Hindlimb muscle (tissue), 1 donor: ENCODE data around the gene TEX52. TPM values are rescaled to one million over a fixed set of nuclear protein-coding genes. Genes with fewer than 3 reads are reported as not detected.
"Not testable (repeated sequence)": the region's sequence is repeated elsewhere in the genome, so short reads cannot be mapped to it uniquely, and the experiment has no call there.

Source experiments
- DNase-seq: peaks from one replicate; pipeline ENCODE4 v3.0.0-alpha.2; 2013
- polyA plus RNA-seq: library from polyadenylated mRNA; unstranded; fragments of 120-200 nt; gene quantifications from one replicate; pipeline ENCODE4 v1.2.1, GENCODE V29; 2013; ENCODE audit not compliant: insufficient read length

The TEX52 gene
- polyA plus RNA-seq, 1 donor = 0.79 TPM

DNA sequence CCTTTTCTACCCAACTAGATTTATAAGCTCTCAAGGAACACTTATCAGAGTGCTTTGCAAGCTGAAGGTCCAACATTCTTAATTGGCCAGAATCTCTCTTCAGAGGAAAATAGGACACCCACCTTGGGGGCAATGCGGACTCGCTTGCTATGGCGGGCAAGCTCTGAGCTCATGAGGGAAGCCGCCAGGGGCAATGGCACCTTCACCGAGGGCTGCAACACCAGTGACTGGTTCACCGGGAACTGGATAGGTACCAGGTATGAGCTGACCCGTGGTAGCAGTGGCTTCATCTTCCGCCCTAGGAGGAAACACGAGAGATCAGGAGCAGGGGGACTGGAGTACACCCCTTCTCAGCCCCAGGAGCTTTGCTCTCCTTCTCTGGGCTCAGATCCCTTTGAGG is 7.4 kb upstream of the TEX52 start:
- no peak for DNase-seq

DNA sequence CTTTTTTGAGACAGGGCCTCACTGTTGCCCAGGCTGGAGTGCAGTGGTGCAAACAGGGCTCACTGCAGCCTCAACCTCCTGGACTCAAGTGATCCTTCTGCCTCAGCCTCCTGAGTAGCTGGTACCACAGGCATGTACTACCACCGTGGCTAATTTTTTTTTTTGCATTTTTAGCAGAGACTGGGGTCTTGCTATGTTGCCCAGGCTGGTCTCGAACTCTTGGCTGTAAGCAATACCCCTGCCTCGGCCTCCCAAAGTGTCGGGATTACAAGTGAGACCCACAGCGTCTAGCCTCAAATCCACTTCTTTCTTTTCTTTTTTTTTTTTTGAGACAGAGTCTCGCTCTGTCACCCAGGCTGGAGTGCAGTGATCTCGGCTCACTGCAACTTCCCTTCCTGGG is 6.6 kb upstream of the TEX52 start:
- not testable (repeated sequence) for DNase-seq

DNA sequence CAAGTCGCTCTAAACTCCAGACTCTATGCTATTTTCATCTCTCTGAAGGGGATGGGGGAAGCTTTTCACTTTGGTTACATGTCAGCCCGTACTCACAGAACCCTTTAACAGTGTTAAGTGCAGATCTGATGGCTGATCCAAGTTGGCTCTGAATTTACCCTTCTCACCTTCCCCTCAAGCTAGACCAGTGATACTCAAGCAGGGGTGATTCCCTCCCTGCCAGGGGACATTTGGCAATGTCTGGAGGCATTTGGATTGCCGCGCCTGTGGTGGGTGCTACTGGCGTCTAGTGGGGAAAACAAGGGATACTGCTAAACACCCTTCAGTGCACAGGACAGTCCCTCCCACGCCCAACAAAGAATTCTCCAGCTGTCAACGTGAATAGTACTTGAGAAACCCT is 6.0 kb upstream of the TEX52 start:
- DNase-seq = no peak

DNA sequence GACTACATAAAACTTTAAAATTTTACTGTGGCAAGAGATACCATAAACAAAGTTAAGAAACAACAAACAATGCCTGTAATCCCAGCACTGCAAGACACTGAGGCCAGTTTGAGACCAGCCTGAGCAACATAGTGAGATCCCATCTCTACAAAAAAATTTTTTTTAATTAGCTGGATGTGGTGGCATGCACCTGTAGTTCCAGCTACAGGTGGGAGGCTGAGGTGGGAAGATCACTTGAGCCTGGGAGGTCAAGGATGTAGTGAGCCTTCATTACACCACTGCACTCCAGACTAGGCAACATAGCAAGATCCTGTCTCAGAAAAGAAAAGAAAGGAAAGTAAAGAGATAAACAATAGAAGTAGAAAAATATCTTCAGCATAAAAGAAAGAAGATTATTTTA is 3.3 kb upstream of the TEX52 start:
- no peak for DNase-seq

DNA sequence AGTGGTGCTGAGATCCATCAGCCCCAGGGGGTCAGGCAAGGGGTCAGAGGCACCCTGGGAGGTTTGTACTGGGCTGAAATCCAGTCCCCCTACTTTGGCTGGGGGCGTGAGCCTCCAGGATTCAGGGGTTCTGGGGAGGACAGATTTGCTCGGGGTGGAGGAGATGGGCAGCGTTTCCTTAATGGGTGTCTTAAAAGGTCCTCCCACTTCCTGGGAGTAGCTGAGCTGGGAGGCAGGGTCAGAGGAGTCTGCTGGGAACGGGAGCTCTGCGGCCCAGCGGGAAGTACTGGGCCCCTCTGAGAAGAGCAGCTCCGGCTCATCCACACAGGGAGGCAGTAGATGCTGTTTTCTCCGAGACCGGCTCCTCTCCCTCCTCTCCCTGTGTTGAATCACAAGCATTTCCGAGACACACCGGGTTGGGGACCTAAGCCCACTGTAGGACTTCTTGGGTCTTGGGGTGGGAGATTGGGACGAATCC is 2.1 kb upstream of the TEX52 start:
- DNase-seq = no peak

DNA sequence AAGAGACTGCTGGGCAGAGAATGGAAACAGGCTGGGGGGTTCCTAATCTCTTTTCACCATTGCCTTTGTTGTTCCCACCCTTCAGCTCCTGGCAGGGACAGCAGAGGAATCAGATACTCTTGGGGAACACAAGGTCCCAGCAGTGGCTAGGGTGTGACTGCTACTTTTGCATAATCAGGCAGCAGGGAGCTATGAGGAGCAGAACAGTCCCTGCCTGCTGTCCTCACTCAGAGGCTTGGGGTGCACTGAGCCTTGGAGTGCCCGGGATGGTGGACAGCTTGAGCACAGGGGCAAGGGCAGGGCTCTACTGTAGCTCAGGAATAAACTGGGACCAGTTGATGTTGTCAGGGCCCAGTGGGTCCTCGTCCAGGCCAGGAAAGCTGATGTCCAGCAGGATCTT is 1.5 kb upstream of the TEX52 start:
- DNase-seq = no peak

DNA sequence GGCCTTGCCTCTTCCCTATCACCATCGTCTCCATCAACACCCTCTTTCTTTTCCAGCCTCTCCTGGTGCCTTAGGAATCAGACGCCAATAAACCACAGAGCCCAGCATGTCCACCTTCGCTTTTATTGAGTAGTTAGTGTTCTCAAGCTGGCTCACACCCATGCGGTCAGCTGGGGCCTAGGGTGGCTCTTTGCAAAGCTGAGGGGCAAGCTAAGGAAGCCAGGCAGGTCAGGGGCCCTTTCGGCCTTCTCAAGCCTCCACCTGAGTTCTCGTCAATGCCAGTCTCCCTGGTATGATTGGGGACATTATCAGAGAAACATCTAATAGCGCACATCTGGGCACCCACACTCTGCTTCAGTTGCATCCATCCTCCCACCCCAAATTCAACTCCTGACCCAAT is 737 bp upstream of the TEX52 start:
- no peak for DNase-seq

DNA sequence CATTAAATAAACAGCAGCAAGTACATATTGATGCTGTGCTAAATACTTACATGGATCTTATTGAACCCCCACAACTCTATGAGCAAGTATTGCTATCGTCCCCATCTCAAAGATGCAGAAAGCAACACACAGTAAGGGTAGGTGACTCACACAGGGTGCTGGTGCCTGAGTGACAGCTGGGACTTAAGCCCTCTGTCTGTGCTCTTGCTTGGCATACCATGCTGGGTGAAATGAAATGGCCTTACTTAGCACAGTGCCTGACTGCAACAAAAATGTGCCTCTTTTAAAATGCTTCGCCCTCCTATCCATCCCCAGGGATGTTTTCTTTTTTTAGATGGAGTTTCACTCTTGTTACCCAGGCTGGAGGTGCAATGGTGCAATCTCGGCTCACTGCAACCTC is 788 bp downstream of the TEX52 start:
- no peak for DNase-seq

DNA sequence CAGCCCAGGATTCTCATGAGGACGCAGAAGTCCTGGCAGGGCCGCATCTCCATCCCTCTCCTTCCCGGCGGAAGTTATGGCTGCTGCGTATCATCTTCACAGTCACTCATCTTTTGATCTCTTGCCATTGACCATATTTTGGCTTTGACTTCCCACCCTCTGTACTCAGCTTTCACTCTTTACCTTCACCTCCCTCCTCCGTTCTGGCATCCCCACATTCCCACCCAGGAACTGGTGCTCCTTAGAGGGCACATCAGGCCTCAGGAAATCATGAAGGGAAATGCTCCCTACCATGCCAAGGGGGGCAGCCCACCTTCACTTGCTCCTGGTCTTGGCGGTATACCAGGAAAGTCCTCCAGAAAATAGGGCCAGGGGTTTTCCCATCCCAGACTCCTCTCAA is 1.3 kb downstream of the TEX52 start:
- no peak for DNase-seq

DNA sequence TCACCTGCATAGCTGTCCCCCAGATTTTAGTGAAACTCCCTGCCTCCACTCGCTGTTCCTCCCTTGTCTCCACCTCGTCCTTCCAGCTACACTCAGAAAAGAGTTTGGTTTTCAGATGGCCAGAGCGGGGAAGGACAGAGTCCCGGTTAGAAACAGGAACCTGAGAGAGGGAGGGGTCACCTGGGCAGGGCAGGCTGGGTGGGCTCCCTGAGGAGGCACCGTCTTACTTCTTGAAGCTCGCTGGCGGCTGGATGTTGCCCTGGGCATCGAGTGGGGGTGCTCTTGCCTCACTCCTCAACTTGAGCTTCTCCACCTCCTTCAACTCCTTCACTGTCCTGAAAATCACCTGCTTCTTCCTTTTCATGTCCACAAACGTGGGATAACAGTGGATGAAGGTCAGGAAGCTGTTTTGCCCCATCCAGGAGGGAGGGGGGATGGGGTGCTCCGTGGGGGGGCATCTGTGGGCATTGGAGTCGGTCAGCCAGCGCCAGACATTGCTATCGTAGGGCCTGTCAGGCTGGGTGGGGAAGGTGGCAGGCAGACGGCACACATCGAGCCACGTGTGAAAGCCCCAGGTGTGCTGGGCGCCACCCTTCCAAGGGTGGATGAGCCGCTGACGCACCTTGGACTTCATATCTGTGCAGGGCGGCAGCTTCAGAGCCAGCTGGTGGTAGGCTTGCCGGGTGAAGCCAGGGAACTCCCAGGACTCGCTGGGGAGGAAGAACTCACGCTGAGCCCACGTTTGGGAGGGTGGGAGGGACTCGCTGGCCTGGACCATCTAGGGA is 2.0 kb downstream of the TEX52 start:
- DNase-seq = no peak

DNA sequence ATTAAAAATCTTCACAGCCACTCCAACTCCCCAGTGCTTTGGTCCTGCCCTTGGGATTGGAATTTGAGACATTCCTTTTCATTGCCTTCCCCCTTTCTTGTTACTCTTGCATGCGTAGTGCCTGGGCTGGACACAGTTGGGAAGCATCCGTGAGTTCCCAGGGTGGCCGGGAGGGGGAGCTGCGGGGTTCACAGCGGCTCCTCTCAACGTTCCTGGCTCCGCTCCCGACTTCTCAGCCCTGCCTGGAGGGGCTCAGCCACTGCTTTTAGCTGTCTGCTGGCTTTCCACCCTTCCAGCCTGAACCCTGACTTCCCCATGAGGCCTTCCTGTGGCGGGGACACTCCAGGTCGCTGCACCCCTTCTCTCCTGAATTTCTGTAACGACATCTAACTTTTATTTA is 3.2 kb downstream of the TEX52 start:
- DNase-seq = peak; percentile 84

DNA sequence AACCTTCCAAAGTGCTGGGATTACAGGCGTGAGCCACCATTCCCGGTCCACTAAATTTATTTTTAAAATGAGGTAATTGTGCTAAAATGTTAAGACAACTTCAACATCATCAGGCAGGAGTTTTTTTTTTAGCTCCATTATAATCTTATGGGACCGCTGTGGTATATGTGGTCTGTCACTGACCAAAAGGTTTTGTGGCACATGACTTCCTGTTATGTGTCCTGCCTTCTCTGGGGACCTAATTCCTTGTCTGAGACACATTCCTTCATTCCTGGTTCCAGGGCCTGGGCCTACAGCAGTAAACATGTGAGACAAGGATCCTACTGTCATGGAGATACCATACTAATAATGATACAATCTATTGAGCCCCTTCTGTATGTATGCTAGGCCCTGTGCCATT is 4.9 kb downstream of the TEX52 start:
- DNase-seq = no peak

DNA sequence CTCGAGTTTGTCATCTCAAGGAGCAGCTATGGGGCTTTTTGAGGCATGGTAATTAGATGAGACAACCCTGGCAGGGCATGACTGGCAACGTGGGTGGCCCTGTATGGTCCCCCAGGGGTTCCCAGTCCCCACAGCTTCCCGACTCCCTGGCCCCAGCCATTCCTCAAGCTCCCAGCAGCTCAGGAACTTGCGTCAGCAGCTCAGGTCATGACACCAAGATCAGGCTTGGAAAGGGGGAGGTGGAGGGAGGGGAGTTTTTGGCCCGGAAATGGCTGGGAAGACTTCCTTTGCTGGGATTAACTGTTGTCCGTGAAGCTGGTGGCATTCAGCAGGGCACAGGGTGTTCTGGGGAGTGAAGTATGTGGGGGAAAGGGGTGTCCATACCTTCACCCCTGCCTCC is 11.6 kb downstream of the TEX52 start:
- no peak for DNase-seq

DNA sequence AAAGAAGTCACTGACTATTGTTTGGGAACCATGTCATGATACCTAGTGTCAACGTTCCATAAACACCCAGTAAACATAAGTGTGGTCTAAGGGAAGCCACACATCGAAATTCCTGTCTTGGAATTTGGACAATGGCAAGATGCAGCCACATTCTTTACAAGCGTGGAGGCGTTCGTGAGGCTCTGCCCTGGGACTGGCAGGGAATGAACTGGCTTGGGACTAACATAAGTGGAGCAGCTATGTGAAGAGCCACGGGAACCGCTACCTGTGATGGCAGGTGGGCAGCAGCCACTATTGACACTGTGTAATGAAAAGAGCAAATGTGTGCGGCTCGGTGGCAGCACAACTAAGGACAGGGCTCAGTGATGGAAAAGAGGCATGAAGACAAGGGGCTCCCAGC is 12.1 kb downstream of the TEX52 start:
- no peak for DNase-seq

DNA sequence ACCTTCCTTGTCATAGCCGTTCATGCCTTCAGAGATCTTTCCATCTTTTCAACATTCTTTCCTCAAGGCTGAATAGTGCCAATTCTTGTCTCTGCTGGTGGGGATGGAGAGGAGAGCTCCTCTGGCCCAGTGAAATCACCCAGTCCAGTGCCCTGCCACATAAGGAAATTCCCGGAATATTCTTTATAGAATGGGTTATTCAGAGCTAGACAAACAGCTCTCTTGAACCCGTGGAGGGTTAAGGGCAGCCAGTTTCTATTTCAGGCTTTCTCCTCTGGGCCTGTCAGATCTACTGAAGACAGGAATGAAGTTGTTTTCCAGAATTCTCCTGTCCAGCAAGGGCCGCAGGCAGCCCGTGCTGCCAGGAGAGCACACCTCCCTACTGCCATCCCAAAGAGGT is 13.9 kb downstream of the TEX52 start:
- DNase-seq = no peak

DNA sequence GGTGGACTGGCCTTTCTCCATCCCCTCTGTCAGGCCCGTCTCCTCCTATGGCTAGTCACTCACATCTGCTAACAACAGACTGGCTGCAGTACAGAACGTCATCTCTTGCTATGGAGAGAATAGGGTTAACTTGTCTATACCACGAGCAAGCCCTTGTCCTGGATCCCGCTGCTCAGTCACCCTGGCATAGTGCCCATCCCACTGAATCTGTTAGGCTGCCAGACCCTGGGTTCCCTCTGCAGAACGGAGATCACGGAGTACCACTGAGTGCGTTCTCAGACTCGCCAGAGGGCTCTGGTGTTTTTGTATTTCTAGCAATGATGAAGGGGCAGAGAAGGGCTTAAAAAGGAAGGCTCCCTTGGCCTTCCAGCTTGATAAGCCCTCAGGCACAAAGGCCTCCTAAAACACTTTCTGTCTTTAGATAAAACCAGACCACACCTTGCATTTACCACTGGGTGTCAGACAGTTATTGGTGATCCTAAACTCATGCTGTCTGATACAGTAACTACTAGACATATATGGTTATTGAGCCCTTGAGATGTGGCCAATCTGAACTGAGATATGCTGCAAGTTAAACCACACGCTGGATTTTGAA is 15.7 kb downstream of the TEX52 start:
- DNase-seq = no peak

DNA sequence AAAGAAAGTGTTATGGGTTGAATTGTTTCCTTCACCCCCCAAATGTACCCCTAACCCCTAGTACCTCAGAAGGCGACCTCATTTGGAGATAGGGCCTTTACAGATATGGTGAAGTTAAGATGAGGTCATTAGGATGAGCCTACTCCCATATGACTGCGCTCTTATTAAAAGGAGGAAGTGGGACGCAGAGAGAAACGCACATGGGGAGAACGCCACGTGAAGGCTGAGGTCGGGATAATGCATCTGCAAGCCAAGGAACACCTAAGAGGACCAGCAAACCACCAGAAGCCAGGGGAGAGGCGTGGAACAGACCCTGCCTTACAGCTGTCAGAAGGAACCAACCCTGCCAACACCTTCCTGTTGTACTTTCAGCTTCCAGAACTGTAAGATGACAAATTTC is 20.3 kb downstream of the TEX52 start:
- no peak for DNase-seq

DNA sequence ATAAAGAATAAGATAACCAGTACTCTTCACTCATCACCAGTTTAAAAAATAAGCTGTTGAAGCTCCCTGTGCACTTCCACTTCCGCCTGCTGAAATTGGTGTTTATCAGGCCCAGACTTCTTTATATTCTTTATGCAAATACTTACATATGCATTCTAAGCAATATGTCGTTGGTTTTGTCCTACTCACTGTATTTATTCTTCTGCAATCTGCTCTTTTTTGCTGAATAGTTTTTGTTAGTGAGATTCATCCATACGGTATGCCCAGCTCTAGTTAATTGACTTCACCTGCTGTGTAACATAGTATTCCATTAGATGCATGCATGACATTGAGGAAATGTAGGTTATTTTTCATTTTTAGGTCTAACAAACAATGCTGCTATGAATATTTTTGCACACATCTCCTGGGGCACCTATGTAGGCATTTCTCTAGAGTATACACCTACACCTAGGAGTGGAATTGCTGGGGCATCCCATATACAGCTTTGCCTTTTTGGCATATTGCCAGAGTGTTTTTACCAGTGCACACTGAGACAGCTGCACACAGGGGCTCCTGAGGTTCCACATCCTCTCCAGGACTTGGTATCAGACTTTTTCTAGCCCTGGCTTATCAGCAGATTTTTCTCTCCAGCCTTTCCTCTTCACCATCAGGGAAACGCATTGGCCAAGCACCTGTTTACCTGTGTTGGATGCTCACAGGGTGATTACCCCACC is 21.0 kb downstream of the TEX52 start:
- no peak for DNase-seq

DNA sequence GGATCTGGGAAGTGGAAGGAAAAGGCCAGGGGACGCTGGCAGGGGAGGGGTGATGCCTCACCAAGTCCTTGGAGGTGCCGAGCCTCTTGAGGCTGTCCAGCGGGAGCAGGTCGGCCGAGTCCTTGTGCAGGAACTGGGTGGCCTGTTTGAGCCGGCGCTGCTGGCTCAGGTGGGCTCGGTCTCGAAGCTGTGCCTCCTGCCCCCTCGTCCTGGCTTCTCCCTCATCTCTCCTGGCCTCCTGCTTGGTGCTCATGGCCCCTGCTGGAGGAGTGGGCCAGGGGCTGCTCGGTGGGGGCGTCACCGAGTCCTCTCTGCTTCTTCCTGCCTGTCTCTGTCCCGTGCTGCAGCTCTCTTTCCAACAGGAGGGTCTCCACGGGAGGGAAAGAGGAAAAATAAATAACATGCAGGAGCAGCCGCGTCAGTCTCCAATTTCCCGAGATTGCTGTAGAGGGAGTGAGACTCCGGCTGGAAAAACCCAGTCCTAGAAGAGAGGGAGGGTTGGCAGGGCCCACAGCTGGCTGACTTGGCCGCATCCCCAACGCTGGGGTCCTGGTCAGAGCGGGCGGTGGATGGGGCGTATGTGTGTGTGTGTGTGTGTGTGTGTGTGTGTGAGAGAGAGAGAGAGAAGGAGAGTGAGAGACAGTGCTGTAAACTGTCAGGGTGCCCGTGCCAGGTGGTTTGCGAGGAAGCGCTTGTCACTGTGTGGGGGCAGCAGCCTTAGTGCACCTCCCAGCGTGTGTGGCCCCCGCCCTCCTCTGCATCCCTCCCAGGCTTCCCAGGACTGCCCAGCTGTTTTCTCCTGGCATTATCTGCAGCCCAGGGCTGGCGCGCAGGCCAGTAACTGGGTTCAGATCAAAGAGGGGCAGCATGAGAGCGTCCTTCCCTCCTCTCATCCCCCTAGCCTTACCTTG is 22.0 kb downstream of the TEX52 start, which contains the start of gene NRIP2:
Gene NRIP2 (minus strand): TSS at position 455 of the 911 bp plus-strand sequence. CDS start 52 bp downstream, at position 403.
- DNase-seq = peak; percentile 79

DNA sequence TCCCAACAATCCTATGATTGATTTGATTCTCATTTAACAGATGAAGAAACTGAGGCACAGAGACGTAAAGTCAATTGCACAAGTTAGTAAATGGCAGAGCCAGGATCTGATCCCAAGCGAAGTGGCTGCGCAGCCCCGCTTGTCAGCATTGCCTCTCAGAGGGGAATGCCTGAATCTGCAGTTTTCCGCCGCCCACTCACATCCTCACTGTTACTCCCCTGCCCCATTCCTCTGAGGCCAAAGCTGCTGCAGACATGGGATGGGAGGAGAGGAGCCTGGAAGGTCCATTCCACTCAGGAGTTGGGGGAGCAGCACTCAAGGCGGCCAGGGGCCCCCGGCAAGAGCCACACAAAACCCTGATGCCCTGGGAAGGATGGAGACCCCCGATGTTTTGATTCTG is 23.0 kb downstream of the TEX52 start:
- DNase-seq = no peak

DNA sequence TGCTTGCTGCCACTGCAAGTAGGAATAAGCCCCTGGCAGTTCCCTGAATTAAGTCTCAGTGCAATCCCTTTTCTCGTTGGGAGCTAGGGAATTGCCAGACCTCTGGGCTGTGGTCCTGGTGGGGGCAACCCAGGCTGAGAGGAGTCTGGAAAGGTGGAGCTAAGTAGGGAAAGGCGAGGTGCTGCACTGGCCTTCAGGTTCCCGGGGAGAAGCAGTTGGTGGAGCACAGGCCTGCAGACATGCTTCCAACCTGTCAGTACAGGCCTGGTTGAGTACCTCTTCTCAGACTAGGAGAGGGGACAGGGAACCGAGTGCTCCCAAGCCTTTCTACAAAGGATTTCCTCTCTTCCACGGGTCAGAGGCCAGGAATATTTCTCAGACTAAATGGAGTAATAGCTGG is 23.5 kb downstream of the TEX52 start:
- DNase-seq = no peak

DNA sequence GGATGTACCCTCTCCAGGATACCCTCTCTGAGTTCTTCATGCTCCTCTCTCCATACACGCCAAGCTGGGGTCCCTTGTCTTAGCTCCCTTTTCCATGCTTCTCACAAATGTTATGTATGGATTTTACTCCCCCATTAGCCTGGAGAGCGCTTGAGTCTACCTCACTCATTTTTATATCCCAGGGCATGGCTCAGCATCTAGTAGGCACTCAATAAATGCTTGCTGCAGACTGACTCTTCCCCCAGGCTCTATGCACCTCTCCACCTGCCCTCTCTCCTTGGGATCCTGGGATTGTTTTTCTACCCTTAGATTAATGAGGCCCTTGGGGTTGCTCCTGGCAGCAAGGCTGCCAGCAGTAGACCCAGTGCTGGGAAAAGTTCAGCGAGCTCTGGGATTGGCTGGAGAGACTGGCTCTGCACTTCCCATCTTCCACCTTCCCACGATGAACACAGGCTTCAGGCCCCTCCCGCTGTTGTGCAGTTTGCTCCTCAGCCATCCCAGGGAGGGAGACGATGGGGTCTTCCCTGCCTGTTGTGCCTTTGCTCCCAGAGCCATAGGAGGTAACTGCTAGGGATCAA is 24.2 kb downstream of the TEX52 start:
- DNase-seq = no peak
